Pulmonary artery endothelial cell (primary cell): ENCODE measurements around the gene SEPTIN12. TPM values are rescaled to one million over a fixed set of nuclear protein-coding genes. Genes with fewer than 3 reads are reported as not detected.
A peak's percentile ranks its signal among the peaks of the same experiment; 100 is the strongest.
"Not testable (repeated sequence)": the region's sequence is repeated elsewhere in the genome, so short reads cannot be mapped to it uniquely, and the experiment has no call there.

ENCODE experiments used
- DNase-seq: peaks from one replicate; pipeline ENCODE4 v3.0.0-alpha.2; 2011; ENCODE audit warnings: low read depth, low spot score
- total RNA-seq: library from RNA; depleted of rRNA; stranded (reverse); fragments of >200 nt; gene quantifications from 2 replicates; pipeline ENCODE4 v1.2.3, GENCODE V29; 2014

SEPTIN12 gene
- total RNA-seq, 1 donor from 2014 or later = not detected

DNA sequence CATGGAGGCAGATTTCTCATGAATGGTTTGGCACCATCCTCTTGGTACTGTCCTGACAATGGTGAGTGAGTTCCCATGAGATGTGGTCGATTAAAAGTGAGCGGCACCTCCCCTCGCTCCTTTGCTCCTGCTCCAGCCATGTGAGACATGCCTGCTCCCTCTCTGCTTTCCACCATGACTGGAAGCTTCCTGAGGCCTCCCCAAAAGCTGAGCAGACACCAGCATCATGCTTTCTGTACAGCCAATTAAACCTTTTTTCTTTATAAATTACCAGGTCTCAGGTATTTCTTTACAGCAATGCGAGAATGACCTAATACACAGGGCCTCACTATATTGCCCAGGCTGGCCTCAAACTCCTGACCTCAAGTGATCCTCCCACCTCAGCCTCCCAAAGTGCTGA is 33.3 kb downstream of the SEPTIN12 start:
- DNase-seq = no peak

DNA sequence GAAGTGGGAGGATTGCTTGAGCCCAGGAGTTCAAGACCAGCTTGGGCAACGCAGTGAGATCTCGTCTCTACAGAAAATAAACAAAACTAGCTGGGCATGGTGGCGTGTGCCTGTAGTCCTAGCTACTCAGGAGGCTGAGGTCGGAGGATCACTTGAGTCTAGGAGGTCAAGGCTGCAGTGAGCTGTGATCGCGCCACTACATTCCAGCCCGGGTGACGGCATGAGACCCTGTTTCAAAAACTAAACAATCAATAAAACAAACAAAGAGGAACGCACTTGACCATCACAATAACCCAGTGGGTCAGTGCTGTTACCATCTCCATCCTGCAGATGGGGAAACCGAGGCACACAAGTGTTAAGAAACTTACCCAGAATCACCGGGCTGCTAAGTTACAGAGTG is 34.9 kb downstream of the SEPTIN12 start:
- DNase-seq = no peak

DNA sequence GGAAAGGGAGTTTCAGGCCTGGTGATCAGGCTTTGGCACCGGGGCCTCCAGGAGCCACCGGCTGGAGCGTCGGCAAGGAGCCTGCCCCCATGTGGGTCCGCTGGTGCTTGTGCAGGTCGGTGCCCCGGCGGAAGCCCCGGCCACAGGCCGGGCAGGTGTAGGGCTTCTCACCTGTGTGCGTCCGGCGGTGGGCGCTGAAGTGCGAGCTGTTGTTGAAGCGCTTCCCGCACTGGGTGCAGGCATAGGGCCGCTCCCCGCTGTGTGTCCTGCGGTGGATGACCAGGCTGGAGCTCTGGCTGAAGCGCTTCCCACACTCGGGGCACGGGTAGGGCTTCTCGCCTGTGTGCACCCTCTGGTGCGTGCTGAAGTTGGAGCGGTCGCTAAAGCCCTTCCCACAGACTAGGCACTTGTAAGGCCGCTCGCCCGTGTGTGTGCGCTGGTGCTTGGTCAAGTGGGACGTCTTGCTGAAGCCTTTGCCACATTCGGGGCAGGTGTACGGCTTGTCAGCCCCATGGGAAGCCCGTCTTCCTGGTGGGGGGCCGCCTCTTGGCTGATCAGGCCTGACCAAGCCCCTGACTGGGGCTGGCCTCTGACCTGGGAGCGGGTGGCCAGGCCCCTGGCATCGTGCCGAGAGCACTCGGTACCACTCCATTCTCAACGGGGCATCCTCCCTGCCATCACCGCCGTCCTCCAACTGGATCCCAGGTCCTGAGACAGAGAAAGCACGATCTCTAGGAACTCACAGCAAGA is 35.6 kb downstream of the SEPTIN12 start:
- DNase-seq = no peak

DNA sequence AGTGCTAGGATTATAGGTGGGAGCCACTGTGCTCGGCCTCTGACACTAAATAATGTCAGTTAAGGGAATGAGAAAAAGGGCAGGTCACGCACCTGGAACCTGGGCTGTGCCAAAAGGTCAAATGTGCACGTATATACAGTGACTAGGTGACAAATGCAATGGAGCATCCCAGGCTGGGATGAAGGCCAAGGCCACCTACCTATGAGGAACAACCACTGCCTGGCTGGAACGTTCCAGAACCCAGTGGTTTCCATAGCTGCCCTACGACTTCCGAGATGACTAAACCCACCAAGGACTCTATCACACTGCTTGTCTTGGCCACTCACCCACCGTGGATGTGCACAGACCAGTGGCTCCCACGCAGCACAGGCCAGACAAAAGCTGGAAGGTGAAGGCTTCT is 37.2 kb downstream of the SEPTIN12 start:
- no peak for DNase-seq

DNA sequence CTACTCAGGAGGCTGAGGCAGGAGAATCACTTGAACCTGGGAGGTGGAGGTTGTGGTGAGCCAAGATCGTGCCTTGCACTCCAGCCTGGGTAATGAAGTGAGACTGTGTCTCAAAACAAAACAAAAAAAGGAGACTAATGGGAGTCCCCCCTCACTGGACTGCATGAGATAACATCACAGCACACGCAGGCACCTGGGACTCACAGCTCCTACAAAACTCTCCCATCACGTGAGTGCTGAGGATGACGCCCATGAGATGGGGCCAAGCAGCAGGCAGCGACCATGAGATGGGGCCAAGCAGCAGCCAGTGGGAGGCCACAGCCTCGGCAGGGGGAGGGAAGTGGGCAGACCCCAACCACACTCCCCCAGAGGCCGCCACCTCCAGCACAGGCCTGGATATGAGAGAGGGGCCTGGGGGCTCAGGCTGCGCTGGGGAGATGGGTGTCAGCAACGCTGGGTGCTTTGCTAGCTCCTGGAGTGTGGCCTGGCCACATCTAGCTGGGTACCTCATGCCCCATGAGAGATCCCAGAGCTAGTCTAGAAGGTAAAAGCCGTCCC is 38.4 kb downstream of the SEPTIN12 start:
- no peak for DNase-seq

DNA sequence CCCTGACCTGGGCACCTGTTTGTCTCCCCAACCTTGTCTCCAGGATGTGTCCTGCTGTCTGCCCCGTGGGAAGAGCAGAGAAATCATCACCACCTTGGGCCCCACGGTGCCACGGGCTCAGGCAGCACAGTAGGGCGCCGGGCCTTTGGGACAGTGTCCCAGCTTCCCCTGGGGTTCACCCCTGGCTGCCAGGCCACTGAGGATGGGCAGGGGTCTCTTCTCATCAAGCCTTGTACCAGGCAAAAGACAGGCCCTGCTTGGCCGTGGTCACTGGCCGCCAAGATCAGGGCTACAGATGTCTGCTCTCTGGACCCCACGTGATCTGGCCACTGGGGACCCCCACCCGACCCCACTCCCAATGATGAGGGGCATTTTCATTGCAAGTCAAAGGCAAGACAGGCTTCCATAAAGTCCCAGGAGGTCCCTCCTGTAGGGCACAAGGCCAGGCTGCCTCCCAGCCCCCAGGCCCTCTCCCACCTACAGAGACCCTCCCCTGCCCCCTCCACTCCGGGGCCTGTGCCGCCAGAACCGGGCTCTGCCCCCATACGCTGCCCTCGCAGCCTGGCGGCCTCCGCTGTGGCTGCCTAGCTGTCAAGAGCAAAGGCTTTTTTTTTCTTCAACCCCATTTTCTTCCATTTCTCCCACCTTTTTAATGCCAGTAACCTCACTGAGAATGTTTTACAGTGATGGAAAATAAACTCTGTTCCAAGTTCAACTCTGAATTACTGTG is 39.3 kb downstream of the SEPTIN12 start:
- DNase-seq = no peak

DNA sequence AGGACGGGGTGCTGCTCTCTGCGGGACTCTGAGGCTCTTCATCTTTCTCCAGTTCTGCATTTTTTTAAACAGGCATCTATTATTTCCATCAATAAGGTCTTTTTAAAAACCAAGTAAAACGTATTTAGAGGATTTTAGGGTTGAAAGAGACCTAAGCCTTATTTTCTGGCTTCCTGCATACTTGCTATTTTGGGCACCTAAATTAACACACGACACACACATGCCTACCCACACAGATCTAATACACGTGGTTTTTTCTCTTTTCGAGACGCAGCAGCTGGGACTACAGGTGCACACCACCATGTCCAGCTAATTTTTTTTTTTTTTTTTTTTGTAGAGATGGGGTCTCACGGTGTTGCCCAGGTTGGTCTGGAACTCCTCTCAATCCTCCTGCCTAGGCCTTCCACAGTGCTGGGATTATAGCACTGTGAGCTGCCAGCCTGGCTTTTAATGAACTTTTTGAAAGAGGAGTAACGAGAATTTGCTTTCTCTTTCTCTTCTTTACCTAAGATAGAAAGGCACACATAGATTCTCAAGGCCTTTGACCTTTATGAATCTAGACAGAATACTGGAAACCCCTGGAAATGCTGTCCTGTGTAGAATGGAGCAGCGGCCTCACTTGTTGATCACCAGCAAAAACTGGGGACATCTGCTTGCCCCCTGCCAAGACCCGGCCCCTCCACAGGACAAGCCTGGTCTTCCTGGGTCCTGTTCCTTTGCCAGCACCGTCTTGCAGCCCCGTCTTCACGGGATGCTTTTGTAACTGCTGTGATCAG is 40.1 kb downstream of the SEPTIN12 start:
- DNase-seq = no peak

DNA sequence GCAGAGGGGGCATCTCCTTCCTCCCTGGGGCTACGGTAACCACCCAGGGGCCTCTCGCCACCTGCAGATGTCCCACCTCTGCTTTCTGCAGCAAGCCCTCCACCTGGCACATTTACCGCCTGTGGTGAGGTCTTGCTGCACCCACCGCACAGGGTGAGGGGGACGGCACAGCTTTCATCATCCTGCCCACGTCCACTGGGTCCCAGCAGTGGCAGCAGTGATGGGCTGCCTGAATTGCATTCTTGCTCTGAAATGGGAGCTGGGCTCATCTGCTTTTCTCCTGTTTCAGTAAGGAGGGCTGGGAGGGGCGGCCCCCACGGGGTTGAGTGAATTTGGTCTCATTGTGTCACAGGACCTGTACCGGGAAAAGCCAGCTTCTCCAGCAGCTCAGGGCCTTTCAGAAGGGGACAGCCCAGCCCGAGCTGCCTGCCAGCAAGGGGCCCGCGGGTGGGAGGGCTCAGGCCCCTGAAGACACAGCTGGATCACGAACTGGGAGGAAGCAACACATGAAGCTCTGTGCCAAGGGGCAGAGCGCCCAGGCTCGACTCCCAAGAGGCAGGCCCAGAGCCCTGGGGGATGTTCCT is 41.1 kb downstream of the SEPTIN12 start:
- DNase-seq = no peak

DNA sequence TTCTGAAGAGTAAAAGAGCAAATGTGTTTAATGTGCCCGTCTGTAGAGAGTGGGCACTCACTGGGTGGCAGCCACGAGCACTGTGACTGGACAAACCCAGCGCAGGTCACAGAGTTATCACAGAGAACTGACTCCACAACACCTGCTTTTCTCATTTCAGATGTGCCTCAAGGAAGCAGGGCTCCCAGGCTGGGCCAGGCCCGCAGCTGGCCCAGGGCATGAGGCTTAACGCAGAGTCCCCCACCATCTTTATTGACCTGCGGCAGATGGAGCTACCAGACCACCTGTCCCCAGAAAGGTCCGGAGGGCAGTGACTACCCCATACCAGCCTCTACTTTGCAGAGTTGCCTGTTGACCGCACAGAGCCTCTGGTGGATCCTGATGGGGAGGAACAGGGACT is 41.9 kb downstream of the SEPTIN12 start:
- no peak for DNase-seq

DNA sequence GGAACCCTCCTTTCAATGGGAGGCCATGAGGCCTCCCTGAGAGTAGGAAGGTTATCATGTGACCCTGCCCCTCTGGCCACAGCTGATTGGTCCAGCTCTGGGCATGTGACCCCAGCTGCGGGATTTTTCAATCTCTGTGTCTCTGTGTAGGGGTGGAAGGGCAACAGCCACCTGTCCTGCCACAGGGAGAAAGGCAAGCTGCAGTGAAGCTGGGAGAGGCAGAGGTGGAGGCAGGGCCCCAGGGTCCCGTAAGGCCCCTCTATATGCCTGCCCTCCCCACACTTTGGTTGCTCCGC is 42.9 kb downstream of the SEPTIN12 start:
- DNase-seq = no peak

DNA sequence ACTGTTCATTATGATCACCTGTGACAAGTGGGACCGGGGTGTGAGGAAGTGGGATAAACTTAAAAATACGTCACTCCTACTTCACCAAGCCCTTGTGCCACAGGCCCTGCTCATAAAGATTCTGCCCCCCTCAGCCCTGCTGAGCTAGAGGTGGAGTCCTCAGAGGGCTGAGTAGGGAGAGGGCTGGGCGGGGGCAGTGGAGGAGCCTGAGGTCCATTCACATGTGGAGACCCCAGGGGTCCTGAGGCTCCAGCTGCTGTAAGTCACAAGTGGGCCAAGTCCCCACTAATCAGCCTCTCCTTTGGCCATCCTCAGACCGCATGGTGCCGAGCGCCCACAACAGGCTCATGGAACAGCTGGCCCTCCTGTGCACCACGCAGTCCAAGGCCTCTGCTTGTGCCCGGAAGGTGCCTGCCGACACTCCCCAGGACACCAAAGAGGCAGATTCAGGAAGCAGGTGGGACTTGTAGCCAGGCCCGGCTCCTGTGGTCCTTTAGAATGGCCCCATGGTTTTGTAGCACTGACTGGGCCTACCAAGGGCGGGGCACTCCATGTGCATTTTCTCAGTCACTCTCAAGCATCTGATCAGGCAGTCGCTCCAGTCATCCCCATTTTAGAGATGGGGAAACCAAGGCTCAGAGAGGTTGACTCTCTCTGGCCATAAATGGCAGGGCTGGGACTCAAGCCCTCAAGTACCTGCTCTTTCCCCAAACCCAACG is 43.4 kb downstream of the SEPTIN12 start:
- no peak for DNase-seq

DNA sequence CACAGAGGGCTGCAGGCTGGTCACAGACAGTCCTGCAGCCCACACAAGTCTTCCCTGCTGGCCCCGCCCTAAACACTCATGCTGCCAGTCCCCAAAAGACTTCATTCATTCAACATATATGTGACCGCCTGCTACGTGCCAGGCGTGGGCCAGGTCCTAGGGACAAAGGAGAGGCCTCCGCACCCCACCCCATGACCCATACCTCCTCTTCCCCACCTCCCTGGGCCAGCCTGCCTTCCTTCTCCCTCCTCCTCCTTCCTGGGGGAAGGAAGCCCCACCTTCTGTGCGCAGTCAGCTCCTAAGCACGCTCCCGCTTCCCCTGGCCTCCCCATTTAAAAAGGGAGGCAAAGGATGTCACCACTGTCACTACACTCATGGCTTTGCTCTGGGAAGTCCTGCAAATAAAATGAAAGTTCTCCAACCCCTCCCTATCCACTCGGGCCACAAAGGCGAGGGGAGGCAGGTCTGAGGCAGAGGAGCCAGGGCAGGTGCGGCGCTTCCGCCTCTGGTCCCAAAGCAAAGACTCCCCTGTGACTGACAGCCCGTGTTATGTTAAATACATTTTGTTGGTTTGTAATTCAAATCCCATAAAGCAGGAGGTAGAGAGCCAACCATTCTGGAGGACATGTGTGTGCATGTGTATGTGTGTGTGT is 44.8 kb downstream of the SEPTIN12 start:
- DNase-seq = no peak

DNA sequence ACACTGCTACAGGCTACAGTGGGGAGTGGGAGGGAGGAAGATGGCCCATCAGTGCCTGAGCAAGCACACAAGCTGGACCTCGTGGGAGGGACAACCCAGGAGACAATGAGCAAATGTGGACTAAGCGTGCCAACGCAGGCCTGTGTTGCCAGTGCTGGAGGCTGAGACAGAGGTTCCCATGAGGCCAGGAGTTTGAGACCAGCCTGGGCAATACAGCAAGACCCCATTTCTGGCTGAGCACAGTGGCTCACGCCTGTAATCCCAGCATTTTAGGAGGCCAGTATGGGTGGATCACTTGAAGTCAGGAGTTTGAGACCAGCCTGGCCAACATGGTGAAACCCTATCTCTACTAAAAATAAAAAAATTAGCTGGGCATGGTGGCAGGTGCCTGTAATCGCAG is 49.8 kb downstream of the SEPTIN12 start:
- not testable (repeated sequence) for DNase-seq

DNA sequence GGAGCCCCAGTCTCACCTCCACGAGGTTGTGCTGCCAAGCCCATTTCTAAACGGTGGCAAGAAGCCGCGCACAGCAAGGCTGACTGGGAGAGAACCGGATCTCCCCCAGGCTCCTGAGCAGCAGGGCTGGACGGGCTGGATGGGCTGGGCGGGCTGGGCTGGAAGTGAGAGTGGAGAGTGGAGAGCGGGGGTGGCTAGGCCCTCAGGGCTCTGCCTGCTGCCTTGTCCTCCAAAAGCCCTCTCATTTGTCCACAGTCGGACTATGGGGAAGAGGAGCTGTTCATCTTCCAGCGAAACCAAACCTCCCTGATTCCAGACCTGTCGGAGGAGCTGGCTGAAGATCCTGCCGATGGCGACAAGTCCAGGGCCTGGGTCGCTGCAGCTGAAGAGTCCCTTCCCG is 50.6 kb downstream of the SEPTIN12 start:
- DNase-seq = no peak

DNA sequence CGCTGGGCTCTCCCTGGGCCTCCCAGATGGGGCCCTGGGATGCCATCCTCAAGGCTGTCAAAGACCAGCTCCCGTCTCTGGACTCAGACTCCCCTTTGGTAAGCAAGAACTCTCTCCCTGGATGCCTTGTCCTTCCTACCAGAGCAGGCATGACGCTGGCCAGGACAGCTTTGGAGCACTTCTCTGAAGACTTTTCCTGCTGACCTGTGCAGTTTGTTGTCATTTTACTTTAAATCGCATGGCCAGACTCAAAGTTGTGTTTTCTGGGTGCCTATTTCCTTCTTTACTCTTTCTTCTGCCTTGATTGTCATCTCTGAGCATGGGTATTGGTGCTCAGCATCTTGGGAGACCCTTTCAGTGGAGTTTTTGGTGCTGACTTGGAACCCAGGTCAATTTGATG is 51.6 kb downstream of the SEPTIN12 start:
- no peak for DNase-seq

DNA sequence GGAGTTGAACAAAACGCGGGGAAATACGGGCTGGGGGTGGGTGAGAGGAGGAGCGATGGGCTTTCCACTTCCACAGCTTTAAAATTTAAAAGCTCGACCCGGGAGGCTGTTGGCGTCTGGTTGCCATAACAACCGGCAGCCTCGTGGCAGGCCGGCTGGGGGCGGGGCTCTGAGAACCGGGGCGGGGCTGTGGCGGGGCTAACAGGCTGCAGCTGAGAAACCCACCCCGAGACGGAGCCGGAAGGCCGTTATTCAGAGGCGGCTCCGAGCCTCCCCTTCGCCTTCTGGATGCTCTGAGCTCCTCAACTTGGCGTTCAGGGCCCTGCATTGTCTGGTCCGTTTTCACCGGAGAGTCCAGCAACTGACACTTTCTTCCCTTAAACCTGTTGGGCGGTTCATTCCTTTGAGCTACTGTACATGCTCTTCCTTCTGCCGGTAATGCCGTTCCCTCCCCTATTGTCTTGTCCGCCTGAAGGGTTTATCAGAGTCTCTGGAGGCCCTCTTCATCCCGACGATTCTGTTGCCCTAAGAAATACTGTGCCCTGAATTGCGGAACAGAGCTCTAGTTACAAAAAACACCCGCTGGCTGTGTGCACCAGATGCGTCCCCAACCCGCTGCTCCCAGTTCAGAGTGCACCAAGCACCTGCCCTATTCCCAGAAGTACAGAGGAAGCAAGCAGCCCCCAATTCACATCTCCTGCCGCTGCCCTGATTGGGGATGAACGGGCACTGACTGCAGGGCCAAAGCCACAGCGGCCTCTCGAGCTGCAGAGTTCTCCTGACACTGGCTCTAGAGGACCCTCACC is 53.2 kb downstream of the SEPTIN12 start:
- DNase-seq = peak; percentile 19

DNA sequence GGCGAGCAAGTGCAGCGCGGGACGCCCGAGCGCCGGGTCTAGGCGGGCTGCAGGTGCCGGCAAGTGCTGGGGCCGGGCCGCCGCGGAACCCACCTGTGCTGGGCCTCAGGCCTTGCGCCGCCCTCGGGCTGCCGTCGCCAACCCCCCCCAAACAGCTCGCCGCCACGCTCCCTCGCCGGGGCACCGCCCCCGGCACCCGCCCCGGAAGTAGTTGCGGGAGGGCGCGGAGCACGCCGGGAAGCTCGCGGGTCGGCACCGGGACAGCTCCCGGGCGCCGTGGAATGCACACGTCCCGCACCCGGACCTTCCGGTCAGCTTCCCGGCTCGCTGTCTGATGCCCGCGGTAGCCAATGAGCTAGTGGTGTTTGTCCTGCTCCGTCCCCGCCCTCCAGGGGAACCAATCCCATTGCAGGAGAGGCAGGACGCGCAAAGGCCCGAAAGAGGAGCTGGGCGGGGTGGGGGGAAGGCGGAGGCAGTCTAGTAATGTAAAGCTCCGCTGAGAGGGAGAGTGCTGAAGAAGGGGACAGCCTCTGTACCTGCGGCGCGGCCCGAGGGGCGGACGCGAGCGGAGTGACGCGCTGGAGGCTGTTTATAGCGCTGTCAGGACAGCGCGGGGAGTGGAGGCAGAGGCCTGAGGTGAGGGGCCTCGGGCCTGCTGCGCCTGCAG is 53.9 kb downstream of the SEPTIN12 start, which contains the start of the genes ANKS3 and DNAAF8:
Gene ANKS3 (minus strand): TSS at position 209 of the 667 bp plus-strand sequence. CDS start 4,122 bp downstream, outside the sequence.
Gene DNAAF8 (plus strand): TSS at position 475 of the 667 bp plus-strand sequence. CDS start 1,978 bp downstream, outside the sequence.
- DNase-seq = peak; percentile 88

DNA sequence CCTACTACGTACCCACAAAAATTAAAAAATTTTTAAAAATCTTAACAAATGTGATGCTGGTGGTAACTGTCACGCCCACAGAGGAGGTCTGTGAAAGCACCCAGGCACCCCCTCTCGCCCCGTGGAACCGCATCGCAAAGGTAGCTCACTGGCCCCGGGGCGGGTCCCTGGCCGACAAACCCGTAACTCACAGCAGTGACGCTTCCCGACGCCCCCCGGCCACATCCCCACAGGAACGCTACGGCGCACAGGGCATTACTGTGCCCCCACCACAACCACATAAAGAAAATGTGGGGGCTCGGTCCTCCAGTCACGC is 54.4 kb downstream of the SEPTIN12 start:
- no peak for DNase-seq

DNA sequence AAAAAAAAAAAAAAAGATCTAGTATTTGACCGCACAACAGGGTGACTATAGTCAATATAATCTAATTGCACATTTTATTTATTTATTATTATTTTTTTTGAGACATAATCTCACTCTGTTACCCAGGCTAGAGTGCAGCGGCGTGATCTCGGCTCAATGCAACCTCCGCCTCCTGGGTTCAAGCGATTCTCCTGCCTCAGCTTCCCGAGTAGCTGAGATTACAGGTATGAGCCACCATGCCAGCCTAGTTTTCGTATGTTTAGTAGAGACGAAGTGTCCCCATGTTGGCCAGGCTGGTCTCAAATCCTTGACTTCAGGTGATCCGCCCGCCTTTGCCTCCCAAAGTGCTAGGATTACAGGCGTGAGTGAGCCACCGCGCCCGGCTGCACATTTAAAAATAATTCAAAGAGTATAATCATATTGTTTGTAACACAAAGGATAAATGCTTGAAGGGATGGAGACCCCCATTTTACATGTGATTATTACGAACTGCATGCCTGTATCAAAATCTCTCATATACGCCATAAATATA is 54.9 kb downstream of the SEPTIN12 start:
- DNase-seq = no peak
